GM18861 (cell line): Measurements from ENCODE around the gene NDUFB5.

ENCODE experiments used
- ATAC-seq: cut with Tn5 transposase; IDR thresholded peaks from one replicate; pipeline ENCODE4 v1.9.1; 2021; ENCODE audit not compliant: unreplicated experiment

NDUFB5 gene

DNA sequence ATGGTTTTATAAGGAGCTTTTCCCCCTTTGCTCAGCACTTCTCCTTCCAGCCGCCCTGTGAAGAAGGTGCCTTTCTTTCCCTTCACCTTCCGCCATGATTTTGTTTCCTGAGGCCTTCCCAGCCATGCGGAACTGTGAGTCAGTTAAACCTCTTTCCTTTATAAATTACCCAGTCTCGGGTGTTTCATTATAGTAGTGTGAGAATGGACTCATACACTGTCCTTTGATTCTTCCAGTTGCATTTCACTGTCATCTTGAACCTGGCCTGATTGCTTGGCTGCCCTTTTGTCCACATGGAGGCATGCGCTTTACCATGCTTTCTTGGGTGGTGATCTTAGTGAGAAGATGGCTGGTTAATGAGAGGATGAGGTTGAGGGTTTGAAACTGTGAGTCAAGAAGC lies 71.5 kb downstream of the NDUFB5 start:
- no peak for ATAC-seq
